Stimulated activated CD8-positive, alpha-beta memory T cell treated with anti-CD3 and anti-CD28 coated beads, Interleukin-2, amount 100 ng/mL, for 48 hours (primary cell): Measurements from ENCODE around the gene FARSB.
"Not testable (repeated sequence)": the region's sequence is repeated elsewhere in the genome, so short reads cannot be mapped to it uniquely, and the experiment has no call there.

ENCODE experiments used
- DNase-seq, 2 donors: peaks; one replicate each; pipeline ENCODE4 v3.0.0-alpha.2; 2020; ENCODE audit warnings: low read depth in 2 of 2

FARSB gene

DNA sequence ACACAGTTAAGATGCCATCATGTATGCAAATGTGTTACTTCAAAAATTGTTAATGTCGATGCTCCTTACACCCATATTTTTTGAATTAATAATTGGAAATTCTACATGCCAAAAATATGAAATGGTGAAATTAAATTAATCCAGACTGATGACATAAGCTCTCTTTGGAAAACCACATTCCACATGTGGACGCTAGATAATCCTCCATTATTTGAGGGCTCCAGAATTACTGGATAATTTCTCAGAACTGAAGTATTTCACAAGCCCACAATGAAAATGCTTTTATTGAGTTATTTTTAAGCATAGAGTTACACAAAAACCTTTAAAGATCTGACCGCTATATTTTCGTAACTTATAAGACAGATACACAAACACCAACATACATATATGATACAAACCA is 47.8 kb downstream of the FARSB start:
- no peak for DNase-seq

DNA sequence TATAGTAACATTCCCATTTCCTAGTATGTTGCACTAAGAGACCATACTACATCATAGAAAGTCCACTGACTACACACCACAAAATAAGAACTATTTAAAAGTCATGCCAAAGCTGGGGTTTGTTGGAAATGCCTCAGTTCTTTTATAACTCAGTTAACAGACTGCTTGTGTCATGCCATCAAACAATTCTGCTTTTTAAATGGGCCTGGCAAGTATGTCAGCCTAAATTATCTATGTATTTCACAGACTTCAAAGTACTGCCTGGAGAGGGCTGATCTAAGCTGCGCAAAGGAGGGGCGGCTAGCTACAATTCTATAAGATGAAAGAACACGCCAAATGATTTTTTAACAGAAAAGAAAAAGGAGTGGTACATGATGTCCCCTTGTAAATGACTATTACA is 49.6 kb downstream of the FARSB start:
- no peak for DNase-seq

DNA sequence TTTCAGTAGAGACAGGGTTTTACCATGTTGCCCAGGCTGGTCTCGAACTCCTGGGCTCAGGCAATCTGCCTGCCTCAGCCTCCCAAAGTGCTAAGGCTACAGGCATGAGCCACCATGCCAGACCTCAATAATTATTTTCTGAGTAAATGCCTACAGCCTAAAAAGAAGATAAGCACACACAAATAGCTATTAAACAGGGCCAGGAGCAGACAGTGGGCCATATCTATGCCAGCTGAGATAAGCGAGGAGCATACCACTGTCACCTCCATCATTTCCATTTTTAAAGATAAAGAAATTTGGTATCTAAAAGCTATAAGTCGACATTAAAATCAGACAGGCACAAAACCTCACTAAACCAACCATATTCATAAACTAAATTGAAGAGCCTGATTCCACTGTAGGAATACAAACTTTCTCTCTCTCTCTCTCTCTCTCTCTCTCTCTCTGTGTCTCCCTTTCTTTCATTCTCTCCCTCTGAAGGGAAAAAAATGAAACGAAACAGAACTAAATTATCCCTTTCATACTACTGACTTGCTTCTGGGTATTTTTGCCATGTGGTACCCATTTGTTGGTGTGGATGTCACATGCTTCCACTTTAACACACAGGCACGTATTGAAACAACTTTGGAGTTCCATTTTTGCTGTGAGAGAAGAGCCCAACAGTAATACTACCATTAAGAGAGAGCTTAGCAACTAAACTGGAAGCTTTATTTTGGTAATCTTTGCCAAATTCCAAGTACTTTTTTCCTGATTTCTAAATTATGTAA is 51.0 kb downstream of the FARSB start:
- DNase-seq = no peak

DNA sequence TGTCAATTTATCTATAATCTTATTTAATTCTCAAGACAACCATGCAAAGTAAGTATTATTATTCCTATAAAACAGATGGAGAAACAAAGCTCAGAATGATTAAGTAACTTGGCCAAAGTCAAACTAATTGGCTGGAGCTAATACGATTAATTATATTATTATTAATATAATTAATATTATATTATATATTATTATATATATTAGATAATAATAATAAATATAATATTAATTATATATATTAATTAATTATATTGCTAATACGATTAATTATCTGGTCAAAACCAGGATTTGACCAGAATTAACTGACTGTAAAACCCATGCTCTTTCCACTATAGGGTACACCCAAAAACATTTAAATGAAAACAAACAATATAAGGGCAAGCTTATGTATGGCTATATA is 52.4 kb downstream of the FARSB start:
- no peak for DNase-seq

DNA sequence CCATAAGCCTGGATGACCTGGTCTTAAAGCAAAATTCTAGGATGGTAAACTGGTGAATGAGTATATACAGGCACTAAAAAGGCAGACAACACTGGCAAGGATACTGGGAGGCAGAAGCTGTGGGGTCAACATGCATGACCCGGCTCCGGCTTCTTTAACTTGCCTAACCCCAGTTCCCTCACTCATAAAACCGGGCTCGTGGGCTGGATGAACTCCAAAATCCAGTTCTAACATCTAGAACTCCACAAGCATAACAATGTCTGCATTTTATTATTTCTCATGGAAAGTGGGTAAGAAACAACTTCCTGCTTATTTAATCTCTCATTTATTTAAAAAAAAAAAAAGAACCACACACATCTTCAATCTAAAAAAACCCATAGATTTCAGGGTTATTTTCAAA is 57.3 kb downstream of the FARSB start:
- no peak for DNase-seq

DNA sequence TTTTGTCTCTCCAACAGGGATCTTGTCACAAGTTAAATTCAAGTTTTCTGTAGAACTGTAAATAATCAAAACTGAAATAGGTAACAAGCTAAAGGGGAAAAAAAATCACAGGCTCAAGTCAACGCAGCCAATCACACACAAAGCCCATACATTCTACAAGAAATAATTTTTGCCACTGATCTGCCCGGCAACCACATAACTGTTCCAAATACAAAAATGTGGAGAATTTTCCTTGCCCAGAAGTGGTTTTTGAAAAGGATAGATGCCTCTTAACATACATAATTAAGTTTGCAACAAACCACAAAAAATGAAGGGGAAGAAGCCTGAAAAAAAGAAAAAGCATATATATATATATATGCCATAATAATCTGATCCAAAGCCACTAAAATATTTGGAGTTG is 60.3 kb downstream of the FARSB start:
- no peak for DNase-seq

DNA sequence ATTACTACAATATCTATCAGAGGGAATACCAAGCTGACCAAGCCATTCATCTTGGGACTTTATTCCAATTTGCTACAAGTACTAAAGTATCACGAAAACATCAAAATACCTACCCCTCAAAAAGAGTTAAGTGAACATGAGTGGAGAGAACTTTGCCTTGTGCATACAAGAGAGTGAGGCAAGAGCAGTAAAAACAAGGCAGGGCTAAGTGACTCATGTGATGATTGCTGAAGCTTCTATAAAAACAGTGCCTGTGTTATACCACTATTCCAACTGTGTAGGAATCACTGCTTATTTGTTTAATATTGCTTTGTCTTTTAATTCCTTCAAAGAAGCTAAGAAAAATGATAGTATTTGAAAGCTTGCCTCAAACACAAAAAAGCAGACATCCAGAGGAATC is 61.2 kb downstream of the FARSB start:
- no peak for DNase-seq

DNA sequence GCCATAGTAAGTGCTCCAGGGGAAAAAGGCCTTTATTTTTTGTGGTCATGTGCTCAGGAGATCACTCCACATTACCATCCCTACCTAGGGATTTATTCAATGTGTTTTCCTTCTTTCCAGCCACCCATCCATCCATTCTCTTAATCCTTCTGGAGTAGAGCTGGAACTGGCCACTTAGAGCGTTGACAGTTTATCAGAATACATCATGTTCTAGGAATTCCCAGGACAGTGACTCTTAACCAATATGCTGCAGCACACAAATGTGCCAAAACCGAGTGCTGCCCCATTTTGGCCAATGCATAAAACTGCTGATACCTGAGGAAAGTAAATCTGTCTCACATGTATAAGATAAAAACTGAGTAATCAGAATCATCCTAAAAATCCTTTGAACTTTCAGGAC is 63.7 kb downstream of the FARSB start:
- no peak for DNase-seq

DNA sequence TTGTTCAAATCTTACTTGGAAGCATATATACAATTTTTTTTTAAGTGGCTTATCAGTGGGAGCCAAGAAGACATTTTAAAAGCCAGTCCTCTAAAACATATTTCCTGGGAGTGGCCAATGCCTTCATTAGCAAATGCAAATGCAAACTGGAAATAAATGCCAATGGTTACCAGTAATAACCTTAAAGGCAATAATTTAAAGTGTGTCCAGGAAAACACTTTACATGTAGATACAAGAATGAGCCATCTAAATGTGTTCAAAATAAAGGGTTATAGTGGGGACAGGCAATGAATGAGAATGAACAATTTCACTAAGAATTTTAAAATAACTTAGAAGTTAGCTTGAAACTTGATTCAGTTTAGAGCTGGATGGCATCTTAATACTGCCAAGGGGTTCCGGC is 64.2 kb downstream of the FARSB start:
- DNase-seq = no peak

DNA sequence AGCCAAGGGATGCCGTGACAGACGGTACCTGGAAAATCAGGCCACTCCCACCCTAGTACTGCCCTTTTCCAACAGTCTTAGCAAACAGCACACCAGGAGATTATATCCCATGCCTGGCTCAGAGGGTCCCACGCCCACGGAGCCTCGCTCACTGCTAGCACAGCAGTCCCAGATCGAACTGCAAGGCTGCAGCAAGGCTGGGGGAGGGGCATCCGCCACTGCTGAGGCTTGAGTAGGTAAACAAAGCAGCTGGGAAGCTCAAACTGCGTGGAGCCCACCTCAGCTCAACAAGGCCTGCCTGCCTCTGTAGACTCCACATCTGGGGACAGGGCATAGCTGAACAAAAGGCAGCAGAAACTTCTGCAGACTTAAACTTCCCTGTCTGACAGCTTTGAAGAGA is 71.3 kb downstream of the FARSB start:
- DNase-seq = not testable (repeated sequence)

DNA sequence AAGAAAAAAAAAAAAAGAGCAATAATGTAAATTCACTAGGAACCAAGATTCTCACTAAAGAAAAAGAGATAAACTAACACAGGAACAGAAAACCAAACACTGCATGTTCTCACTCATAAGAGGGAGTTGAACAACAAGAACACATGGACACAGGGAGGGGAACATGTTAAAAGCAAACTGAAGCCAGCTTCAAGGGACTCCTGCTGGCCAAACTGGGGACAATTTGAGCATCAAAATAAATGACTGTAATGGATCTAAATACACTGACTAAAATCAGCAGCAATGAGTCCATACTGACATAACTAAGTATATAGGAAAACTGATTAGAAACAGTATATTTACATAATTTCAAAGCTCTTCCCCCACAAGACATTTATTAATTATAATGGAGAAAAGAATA is 73.0 kb downstream of the FARSB start:
- no peak for DNase-seq

DNA sequence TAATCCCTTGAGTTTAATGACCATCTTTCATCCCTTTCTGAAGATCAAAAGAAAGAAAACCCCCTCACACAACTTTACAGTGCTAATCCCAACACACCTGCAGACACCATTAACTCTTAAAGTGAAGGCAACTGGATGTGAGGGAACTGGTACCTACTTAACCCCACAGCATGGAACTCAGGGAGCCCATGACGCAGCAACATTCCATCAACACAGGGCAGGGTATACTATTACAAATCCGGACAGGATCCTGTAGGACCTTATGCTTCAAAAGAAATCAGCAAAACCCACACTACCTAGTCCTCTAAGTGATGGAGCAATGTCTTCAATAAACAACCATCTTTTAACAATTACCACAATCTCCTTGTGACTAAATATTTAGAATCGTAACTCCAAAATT is 78.6 kb downstream of the FARSB start:
- no peak for DNase-seq

DNA sequence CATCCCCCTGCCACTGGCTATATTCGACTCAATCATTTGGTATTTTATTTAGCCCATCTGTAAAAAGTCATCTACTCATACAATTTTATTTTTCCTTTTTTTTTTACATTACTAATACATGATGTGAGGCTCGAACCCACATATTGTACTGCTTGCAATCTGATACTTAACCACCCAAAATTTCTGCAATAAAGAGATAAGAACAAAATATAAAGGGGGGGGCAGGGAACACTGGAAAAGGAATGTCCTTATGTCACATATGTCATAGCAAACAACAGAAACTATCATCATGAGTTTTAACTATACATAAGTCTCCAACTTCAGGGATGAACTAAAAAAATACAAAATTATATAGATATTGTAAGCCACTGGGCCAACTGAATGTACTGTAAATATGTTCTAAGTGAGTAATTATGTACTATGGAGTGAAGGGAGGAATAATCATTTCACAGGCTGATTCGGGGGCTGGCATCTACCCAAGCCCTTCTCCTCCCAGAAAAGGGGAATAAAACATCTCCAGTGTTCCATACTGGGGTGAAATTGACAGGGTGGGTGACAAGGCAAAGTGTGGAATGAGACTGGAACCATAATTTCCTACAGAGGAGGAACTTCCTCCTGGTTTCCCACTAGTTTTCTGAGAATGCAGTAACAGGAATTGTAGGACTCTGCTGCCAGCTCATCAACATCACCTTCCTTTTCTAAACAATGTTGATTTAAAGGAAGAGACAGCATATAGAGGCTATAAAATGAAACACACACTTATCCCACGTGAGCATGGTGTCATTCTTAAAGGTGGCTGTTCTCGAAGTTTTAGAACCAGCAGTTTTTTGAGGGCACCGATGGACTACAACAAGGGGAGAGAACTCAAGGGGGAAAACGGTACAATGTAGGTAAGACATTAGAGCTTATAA is 79.5 kb downstream of the FARSB start:
- DNase-seq = no peak

DNA sequence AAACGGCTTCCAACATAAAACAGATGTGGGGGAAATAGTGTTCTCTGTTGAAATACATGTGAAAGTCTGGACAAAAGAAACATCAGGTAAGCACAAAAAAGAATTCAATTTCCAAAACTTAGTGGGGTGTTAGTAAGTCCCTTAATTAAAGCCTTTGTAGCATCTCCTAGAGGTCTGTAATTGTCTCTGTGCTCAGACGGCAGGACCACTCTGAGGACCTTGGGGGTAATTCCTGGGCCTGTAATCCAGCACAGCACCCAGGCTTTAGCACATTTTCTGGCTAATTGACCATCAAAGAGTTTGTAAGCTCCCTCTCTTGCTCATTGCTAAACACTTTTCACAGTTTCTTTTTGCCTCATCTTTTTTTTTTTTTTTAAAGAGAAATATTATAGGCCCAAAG is 80.3 kb downstream of the FARSB start:
- no peak for DNase-seq

DNA sequence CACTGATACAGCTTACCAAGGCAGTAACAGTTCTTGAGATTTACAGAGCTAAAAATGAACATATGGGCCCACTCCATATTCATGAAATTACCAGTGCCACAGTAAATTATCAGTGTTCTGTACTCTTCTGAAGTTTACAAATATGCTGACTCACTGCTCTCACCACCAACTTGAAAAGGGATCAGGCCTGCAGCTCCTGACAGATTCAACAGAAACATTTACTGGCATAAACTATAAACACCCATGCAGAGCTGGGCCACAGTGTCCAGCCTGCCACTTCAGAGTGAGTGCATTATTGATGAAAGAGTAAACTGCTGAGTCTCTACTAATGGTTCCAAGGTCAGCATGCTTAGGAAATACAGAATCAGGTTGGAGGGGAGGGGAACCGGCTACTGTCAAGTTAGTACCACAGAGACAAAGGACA is 83.1 kb downstream of the FARSB start:
- no peak for DNase-seq

DNA sequence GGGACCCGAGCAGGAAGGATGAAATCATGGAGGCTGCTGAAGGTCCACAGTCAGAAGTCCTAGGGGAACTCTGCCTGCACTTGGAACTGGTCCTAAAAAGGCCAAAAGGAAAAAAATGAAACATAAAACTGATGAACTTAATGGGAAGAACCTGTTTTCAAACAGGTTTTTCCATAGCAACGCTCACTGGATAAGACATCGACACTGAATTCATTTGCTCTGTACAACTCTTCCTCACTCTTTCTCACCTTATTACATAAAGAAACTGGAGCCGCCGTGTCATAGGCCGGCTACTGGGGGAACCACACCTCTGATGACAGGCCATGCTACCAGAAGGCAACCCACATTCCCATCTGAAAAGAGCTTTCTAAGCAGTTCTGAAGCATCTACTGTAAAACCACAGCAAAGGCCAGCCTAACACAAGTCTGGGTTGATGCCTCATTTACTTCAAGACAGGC is 83.6 kb downstream of the FARSB start:
- no peak for DNase-seq

DNA sequence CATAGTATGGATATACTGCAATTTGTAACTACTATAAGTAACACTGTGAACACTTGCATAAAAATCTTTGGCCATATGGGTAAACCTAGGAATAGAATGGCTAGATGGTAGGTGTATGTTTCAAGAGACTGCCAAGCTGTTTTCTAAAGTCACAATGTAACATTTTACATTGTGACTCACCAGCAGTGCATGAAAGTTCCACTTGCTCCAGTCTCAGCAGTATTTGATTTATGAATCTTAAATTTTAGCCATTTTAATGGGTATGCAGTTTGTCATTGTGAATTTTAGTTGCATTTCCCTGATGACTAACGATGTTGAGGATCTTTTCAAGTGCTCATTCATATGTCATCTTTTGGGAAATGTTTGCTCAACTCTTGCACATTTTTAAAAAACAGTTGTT is 86.1 kb downstream of the FARSB start:
- no peak for DNase-seq

DNA sequence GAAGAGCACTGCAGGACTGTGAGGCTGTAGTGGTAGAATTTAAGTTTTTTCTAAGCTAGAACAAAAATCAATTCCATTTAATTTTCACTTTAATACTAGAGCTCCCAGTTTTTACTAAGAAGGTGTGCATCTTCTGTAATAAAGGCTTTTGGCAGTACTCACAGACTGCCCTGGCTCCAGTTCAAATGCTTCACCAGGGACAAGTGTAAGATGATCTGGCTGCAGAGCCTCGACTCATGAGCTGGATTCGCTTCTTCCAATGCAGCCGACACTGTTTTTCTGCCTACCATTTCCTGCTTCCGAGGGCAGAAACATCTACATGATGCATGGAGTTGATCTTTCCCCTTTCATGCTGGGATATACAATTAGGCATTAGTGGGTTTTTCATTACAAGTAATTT is 87.0 kb downstream of the FARSB start:
- no peak for DNase-seq

DNA sequence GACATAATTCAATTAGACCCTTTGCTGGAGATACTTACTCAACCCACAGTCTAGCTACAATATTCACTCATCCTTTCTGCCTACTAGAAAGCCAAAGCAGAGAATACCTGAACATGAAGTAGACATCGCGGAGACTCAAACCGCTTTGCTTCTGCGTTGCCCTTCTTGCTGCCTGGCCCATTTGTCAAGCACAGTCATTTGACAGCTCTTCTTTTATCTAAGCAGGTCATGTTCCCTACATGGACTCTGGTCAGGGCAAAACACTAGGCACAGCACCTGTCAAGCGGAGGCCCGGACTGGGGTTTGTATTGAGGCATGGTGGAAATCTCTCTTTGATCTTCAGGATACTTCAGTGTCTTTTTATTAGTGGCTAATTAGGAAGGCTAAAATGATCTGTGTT is 89.7 kb downstream of the FARSB start:
- DNase-seq = no peak

DNA sequence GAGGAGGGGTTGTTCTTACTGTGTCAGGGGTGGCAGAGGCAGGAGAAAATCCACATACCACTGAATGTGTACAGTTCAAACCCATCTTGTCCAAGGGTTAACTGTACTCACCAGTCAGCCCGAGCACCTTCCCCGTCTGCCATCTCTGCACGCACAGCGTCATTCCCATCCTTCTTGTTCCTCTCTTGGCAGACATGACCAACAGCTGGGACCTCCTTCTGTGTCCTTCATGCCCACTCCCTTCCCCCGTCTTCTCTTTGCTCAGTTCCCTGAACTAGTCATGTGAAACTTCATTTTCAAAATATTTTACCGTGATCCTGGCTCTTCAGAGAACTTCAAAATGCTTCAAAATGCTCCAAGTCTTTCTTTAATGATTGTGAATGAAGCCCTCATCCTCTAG is 92.0 kb downstream of the FARSB start:
- DNase-seq = no peak

DNA sequence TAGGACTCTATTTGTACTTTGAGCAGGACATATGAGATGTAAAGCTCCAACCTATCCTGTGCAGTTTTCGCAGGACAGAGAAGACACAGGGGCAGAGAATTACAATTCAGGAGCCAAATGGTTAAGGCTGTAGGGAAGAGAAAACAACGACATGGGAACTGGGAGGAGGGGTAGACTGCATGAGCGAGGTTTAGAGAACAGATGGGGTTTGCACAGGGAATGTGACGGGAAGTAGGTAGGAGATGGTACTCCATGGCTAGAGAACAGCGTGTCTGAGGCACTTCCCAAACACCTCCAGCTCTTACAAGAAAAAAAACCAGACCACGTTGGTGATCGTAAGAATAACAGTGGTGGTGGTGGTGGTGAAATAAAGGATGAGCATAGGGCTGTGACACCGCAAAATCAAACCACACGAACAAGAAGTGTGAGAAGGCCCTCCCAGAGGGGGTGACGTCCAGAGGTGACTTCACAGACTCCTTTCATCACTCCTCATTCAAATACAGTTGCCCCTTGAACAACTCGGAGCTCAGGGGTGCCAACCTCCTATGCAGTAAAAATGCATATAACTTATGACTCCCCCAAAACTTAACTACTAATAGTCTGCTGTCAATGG is 92.7 kb downstream of the FARSB start:
- DNase-seq = no peak

DNA sequence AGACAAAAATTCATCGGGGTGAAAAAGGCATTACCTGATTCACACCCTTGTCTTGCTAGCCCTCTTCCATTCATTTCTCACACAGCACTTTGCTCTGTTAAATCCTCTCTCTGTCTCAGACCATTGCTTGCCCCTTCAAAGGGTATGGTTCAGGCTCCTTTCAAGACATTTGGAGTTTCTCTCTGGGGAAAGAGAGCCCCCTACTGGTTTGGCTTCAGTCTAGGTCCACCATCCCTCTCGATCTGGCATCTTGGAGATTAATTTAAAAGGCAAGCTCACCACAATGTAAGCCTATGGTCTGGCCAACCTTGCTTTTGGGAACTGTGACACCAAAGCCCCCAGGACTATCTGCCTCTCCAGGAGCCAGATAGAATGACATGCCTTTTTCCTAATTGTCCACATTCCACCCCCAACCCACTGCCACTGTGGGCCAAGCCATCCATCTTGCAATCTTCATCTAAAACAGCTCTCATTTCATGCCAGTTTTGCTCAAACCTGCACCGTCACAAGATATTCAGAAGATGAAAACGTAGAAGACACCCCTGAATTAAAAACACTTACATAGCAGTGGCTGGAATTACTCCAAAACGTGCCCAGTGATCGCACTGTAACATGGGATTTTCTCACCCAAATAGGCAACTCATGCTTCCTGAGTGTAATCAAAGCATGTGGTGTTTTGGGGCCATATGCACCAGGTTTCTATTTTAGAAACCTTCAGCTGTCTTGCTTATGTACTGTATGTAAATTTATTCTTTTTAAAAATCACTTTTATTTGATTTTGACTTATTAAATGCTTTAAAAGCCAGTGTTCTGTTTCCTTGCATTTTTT is 93.9 kb downstream of the FARSB start:
- no peak for DNase-seq
